GM12878 (cell line): Measurements from ENCODE around the gene PRKCE. TPM values are rescaled to one million over a fixed set of nuclear protein-coding genes. Genes with fewer than 3 reads are reported as not detected.

Experiments used
- ATAC-seq: fragments of 200-7000 bp; cut with Tn5 transposase; 3 replicates; pipeline ENCODE4 v1.9.1; 2020; ENCODE audit warnings: mild to moderate bottlenecking, moderate library complexity
- BruUV-seq: library from RNA; stranded (reverse); fragments of 400-500 nt; replicated peaks from 2 replicates; lab custom pipeline; 2021; lab: Mats Ljungman, UMichigan
- CTCF ChIA-PET: fragments of 300-600 bp; sonication (Branson Sonifier 250); formaldehyde crosslinking; extraction: SDS; loops from one replicate; lab custom pipeline; 2021; ENCODE audit warnings: inconsistent platforms; lab: Yijun Ruan, JAX
- POLR2A ChIA-PET: fragments of 350-600 bp; formaldehyde crosslinking; extraction: SDS; loops from one replicate; lab custom pipeline; 2021; ENCODE audit warnings: inconsistent platforms; lab: Charles Lee
- RAD21 ChIA-PET: fragments of 300-600 bp; sonication (Branson Sonifier 250); formaldehyde crosslinking; loops from one replicate; lab custom pipeline; 2023; ENCODE audit warnings: antibody characterized with exemption; ENCODE audit not compliant: unreplicated experiment; lab: Charles Lee
- SMC1A ChIA-PET: fragments of 300-600 bp; sonication (Branson Sonifier 250); formaldehyde crosslinking; loops from one replicate; lab custom pipeline; 2023; ENCODE audit not compliant: unreplicated experiment, uncharacterized antibody; lab: Charles Lee
- DNase-seq: peaks from one replicate; pipeline ENCODE4 v3.0.0-alpha.2; 2011; ENCODE audit warnings: low read depth, low spot score
- FAIRE-seq: peaks from 3 replicates; lab custom pipeline; 2011; peaks lifted over from hg19 to GRCh38; lab: Jason Lieb, UNC
- H2AFZ ChIP-seq: 2 replicates; pipeline ENCODE4 v1.6.0; 2011; ENCODE audit warnings: low read depth, low read length, control low read depth; ENCODE audit not compliant: control insufficient read depth
- H3K27ac ChIP-seq: 2 replicates; pipeline ENCODE4 v1.5.1; 2011; ENCODE audit warnings: control low read depth; ENCODE audit not compliant: control insufficient read depth, insufficient read depth
- H3K27me3 ChIP-seq, 2 experiments: replicated peaks in 1 of 2; 2 replicates each; pipeline versions ENCODE4 v1.6.0 to v1.6.1; 2011; ENCODE audit warnings: low read length in 1 of 2; ENCODE audit not compliant: control insufficient read depth in 2 of 2, insufficient read depth in 2 of 2
- H3K36me3 ChIP-seq, 2 experiments: 2 replicates each; pipeline ENCODE4 v1.5.1; 2011; ENCODE audit warnings: low read length in 1 of 2; ENCODE audit not compliant: control insufficient read depth in 2 of 2, insufficient read depth in 2 of 2
- H3K4me1 ChIP-seq: 2 replicates; pipeline ENCODE4 v1.6.1; 2011; ENCODE audit warnings: mild to moderate bottlenecking, low read length, moderate library complexity, mixed read lengths; ENCODE audit not compliant: control insufficient read depth, insufficient read depth
- H3K4me2 ChIP-seq: 2 replicates; pipeline ENCODE4 v1.6.0; 2011; ENCODE audit warnings: control low read depth; ENCODE audit not compliant: control insufficient read depth, insufficient read depth
- H3K4me3 ChIP-seq: fragments of 200-600 bp; sonication (generic); 2 replicates; pipeline ENCODE4 v1.5.1; 2016
- H3K79me2 ChIP-seq: 2 replicates; pipeline ENCODE4 v1.6.0; 2011; ENCODE audit warnings: low read length; ENCODE audit not compliant: control insufficient read depth, insufficient read depth
- H3K9ac ChIP-seq: 2 replicates; pipeline ENCODE4 v1.8.0; 2011; ENCODE audit warnings: low read length, control low read depth, mixed read lengths; ENCODE audit not compliant: control insufficient read depth, insufficient read depth
- H3K9me3 ChIP-seq: replicated peaks from 3 replicates; pipeline ENCODE4 v1.5.1; 2011; ENCODE audit warnings: mild to moderate bottlenecking, low read length; ENCODE audit not compliant: control insufficient read depth, insufficient read depth
- H4K20me1 ChIP-seq: 2 replicates; pipeline ENCODE4 v1.6.0; 2011; ENCODE audit not compliant: control insufficient read depth, insufficient read depth
- DPF2 ChIP-seq: fragments of 450-650 bp; IDR thresholded peaks from 2 replicates; pipeline ENCODE4 v1.6.1; 2017; ENCODE audit warnings: mild to moderate bottlenecking
- EED ChIP-seq: sonication (generic); IDR thresholded peaks from 2 replicates; pipeline ENCODE4 v1.6.1; 2016; ENCODE audit warnings: antibody characterized with exemption, low read depth
- GATAD2B ChIP-seq: fragments of 450-650 bp; conservative IDR thresholded peaks from 2 replicates; pipeline ENCODE4 v1.6.1; 2017; ENCODE audit warnings: low read depth, mild to moderate bottlenecking, moderate library complexity
- SMAD5 ChIP-seq: IDR thresholded peaks from 2 replicates; pipeline ENCODE4 v1.6.1; 2016; ENCODE audit warnings: antibody characterized with exemption, low read depth
- SP1 ChIP-seq: IDR thresholded peaks from one replicate; pipeline ENCODE4 v1.6.1; 2011; ENCODE audit warnings: low read depth, low read length
- SREBF2 ChIP-seq: IDR thresholded peaks from 2 replicates; pipeline ENCODE4 v1.6.1; 2012; ENCODE audit warnings: mild to moderate bottlenecking, low read length
- TBL1XR1 ChIP-seq: IDR thresholded peaks from 2 replicates; pipeline ENCODE4 v1.6.1; 2012; ENCODE audit warnings: low read depth, low read length, improper control_type of control experiment
- YBX1 ChIP-seq: fragments of 450-650 bp; IDR thresholded peaks from 2 replicates; pipeline ENCODE4 v1.6.1; 2016; ENCODE audit warnings: antibody characterized with exemption
- ZNF217 ChIP-seq: fragments of 450-650 bp; IDR thresholded peaks from 2 replicates; pipeline ENCODE4 v1.6.1; 2017; ENCODE audit warnings: antibody characterized with exemption, mild to moderate bottlenecking
- ZNF24 ChIP-seq: fragments of 450-650 bp; IDR thresholded peaks from 2 replicates; pipeline ENCODE4 v1.6.1; 2017; ENCODE audit warnings: antibody characterized with exemption, mild to moderate bottlenecking
- ZNF274 ChIP-seq: IDR thresholded peaks from one replicate; pipeline ENCODE4 v1.8.0; 2011; ENCODE audit not compliant: insufficient read length, insufficient read depth
- ZNF622 ChIP-seq: fragments of 450-650 bp; IDR thresholded peaks from 2 replicates; pipeline ENCODE4 v1.6.1; 2017; ENCODE audit warnings: mild to moderate bottlenecking, inconsistent platforms
- WGBS: methylation state at CpG from one replicate; pipeline ENCODE4 v1.1.6; 2016; ENCODE audit warnings: low lambda C conversion rate; ENCODE audit not compliant: insufficient replicate concordance, insufficient coverage; ENCODE audit errors: missing lambda C conversion rate; 5-methylcytosine and 5-hydroxymethylcytosine counted together
- in situ Hi-C: fragments of 300-500 bp; cut with MboI; formaldehyde crosslinking; loops from 9 replicates; pipeline ENCODE4 v1.14.3; 2018; ENCODE audit warnings: mixed read lengths
- intact Hi-C: fragments of 100-400 bp; cut with micrococcal nuclease; formaldehyde crosslinking; loops from one replicate; pipeline ENCODE4 v1.14.2; 2022; ENCODE audit not compliant: unreplicated experiment
- polyA plus RNA-seq, 11 experiments: library from polyadenylated mRNA; depleted of rRNA in 4 of 11; unstranded in 6 of 11; stranded (reverse) in 5 of 11; fragments of >200 nt; fragmentation: Nextera tagmentation in 4 of 11; fragmentation: Illumina TruSeq in 1 of 11; extraction: Ambion mirVana in 4 of 11; extraction: Trizol in 1 of 11; gene quantifications; 1 replicate in 1 of 11; 2 replicates in 10 of 11; pipeline versions ENCODE4 v1.2.1 to v1.2.3, GENCODE V29; 2011 to 2016; ENCODE audit warnings: inconsistent platforms in 2 of 11, missing spikeins in 2 of 11, low read depth in 1 of 11
- total RNA-seq, 4 experiments: library from RNA; depleted of rRNA in 3 of 4; stranded (reverse); fragments of >200 nt in 3 of 4; fragmentation: Illumina TruSeq in 1 of 4; extraction: Trizol in 1 of 4; gene quantifications; 2 replicates each; pipeline versions ENCODE4 v1.2.1 to v1.2.3, GENCODE V29; 2013 to 2021

Gene PRKCE
- total and polyA plus RNA-seq, 10 of the 15 experiments (the other 5 are each of a cell fraction or from before 2014, with no cell fraction given) = 2.6 to 28.2 (median 11.3) TPM

DNA sequence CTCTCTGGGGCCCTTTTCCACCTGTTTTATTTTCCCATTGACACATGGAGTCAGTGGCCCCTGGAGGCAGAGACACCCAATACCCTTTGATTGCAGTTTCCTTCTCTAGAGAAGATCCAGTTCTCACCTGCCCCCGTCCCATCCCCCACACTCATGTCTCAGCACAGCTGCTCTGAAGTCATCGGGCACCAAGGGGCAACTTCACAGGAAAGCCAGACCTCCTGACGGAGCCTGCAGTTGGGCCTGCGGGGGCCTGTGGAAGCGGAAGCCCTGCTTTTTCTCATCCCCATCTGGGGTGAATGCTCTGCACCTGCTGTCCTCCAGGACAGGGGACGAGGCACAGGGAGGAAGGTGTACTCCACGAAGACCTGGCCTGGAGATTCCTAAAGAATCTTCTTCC is 337.4 kb downstream of the PRKCE start (continued):
- TF ChIP-seq EED (no peak), ZNF24 (no peak), YBX1 (no peak), ZNF274 (no peak), ZNF217 (no peak)

DNA sequence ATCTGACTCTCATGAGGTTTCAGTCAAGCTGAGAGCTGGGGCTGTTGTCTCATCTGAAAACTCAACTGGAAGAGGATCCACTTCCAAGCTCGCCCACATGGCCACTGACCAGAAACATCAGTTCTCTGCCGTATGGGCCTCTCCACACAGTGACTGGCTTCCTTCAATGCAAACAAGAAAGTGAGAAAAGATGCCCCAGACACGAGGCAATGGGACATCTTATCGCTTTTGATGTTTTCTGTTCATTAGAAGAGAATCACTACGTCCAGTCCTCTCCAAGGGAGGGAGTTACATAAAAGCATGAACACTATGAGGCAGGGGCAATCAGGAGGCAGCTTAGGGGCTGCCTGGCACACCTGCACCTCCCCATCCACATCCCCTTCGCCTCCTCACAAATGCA is 338.7 kb downstream of the PRKCE start:
- no peak overlapping the region for H3K9ac ChIP-seq
- H3K27me3 ChIP-seq = no peaks in the 10 kb centered on the region
- ATAC-seq (no peak), FAIRE-seq (no peak), DNase-seq (no peak)
- no peaks in the 10 kb centered on the region for H4K20me1 ChIP-seq
- no peaks in the 10 kb centered on the region for H3K9me3 ChIP-seq
- H3K79me2 ChIP-seq = no peaks in the 10 kb centered on the region
- peaks cover 0 to 3% of the 10 kb centered on the region in 2 experiments; a peak in 3 of 4 replicates for H3K36me3 ChIP-seq
- SMC1A ChIA-PET = interaction anchor here (0.7 to 1.4 kb wide), 6 partner anchors 11 to 549 kb away, joined by 3 to 4 read pairs (median 3); no protein-coding TSS in a partner anchor
- 63% methylated on average over 6 of the region's 6 CpGs for WGBS
- H3K4me1 ChIP-seq = no peaks in the 10 kb centered on the region
- H3K4me2 ChIP-seq = no peak overlapping the region
- no peak overlapping the region for H3K4me3 ChIP-seq
- CTCF ChIA-PET = interaction anchor here (0.6 to 1.5 kb wide), 5 partner anchors 14 to 448 kb away, joined by 3 to 5 read pairs (median 4); no protein-coding TSS in a partner anchor
- POLR2A ChIA-PET = no interaction called here
- no peak overlapping the region for H2AFZ ChIP-seq
- RAD21 ChIA-PET = no interaction called here
- intact Hi-C loops = loop anchor here (5.0 kb wide), 2 partner anchors 348 to 662 kb away; no protein-coding TSS in a partner anchor
- no peak for TF ChIP-seq SMAD5
- no peak for TF ChIP-seq GATAD2B
- TF ChIP-seq DPF2 = no peak
- no peak for TF ChIP-seq SREBF2
- no peak for TF ChIP-seq ZNF622
- TF ChIP-seq TBL1XR1 = no peak
- TF ChIP-seq SP1 = no peak
- TF ChIP-seq, all 136 proteins: peak for 0
- no peak overlapping the region for H3K27ac ChIP-seq
- BruUV-seq = no TSS peak
- in situ Hi-C loops = no loop called here
